ENCODE measurements around the gene PBX3. TPM values are rescaled to one million over a fixed set of nuclear protein-coding genes. Genes with fewer than 3 reads are reported as not detected.

The PBX3 gene
- total RNA-seq, 1 experiment from 2014 or later, result 39.0 TPM

GRCh38 chr9:125755340-125755739 lies 8.2 kb downstream of the PBX3 start:
- intact Hi-C loops (cut with micrococcal nuclease; ENCODE audit: unreplicated experiment), result no loop called here
- TF ChIP-seq POLR2AphosphoS5 (IDR thresholded peaks at IDR 0.05; ENCODE audit: low read depth, low read length) (no peak), TCF7L2 (IDR thresholded peaks at IDR 0.05; ENCODE audit: low read depth, low read length) (no peak), REST (IDR thresholded peaks at IDR 0.05; ENCODE audit: insufficient read depth in 1 of 2, low read depth in 2 of 2, low read length in 1 of 2) (no peak), SIN3A (IDR thresholded peaks at IDR 0.05; ENCODE audit: borderline replicate concordance, insufficient read depth, low read depth, low read length) (no peak)
- TF ChIP-seq, protein P1, sequence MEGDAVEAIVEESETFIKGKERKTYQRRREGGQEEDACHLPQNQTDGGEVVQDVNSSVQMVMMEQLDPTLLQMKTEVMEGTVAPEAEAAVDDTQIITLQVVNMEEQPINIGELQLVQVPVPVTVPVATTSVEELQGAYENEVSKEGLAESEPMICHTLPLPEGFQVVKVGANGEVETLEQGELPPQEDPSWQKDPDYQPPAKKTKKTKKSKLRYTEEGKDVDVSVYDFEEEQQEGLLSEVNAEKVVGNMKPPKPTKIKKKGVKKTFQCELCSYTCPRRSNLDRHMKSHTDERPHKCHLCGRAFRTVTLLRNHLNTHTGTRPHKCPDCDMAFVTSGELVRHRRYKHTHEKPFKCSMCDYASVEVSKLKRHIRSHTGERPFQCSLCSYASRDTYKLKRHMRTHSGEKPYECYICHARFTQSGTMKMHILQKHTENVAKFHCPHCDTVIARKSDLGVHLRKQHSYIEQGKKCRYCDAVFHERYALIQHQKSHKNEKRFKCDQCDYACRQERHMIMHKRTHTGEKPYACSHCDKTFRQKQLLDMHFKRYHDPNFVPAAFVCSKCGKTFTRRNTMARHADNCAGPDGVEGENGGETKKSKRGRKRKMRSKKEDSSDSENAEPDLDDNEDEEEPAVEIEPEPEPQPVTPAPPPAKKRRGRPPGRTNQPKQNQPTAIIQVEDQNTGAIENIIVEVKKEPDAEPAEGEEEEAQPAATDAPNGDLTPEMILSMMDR (IDR thresholded peaks at IDR 0.05), result no peak
- POLR2A ChIA-PET, result interaction anchor here (0.6 kb wide), 1 partner anchor 900 kb away, joined by 3 read pairs; no protein-coding TSS in a partner anchor
- in situ Hi-C loops (cut with HindIII; ENCODE audit: low pct_unique_long_range_greater_than_20kb, low sequenced_read_pairs), result no loop called here
- ATAC-seq (no peak), DNase-seq (ENCODE audit: low read depth, low spot score) (no peak)
- no peak overlapping the region for H3K27ac ChIP-seq (ENCODE audit: low read length)
- peaks cover 23% of the 10 kb centered on the region; the same call in 1 of the 2 replicates for H3K4me1 ChIP-seq (ENCODE audit: control insufficient read depth, insufficient read depth, low read length)
- no peak overlapping the region for H3K4me3 ChIP-seq (ENCODE audit: low read depth in 2 of 2, low read length in 2 of 2)
- no peaks in the 10 kb centered on the region for H3K9me3 ChIP-seq (ENCODE audit: control insufficient read depth, insufficient read depth, low read depth, low read length)
- no peaks in the 10 kb centered on the region for H3K27me3 ChIP-seq (ENCODE audit: control insufficient read depth, insufficient read depth, low read length)
- BruUV-seq (replicated peaks), result no TSS peak
- peaks cover 16% of the 10 kb centered on the region for H3K36me3 ChIP-seq (ENCODE audit: control insufficient read depth, insufficient read depth, low read length)
- CTCF ChIA-PET, result no interaction called here

DNA sequence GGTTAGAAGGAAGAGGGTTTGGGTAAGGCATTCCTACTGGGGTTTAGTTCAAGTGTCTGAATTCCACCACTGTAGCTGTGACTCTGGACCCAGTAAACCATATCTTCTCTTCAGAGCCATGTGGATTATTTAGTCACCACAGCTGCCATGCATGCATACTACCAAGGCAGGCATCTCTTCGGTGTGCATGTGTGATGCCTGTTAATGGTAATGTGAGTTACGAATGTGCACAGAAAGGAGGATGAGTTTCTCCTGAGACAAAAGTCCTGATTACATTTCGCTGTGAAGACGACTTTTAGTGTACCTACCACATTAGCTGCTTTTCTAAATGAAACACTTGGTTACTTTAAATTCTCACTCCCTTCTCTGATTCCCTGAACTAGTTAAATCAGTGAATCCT lies 9.3 kb downstream of the PBX3 start:
- Histone ChIP-seq H3K4me1 (ENCODE audit: control insufficient read depth, insufficient read depth, low read length) (peaks cover 22% of the 10 kb centered on the region; the same call in 1 of the 2 replicates), H3K27me3 (ENCODE audit: control insufficient read depth, insufficient read depth, low read length) (no peaks in the 10 kb centered on the region), H3K36me3 (ENCODE audit: control insufficient read depth, insufficient read depth, low read length) (peaks cover 14% of the 10 kb centered on the region), H3K4me3 (ENCODE audit: low read depth in 2 of 2, low read length in 2 of 2) (no peak overlapping the region), H3K27ac (ENCODE audit: low read length) (no peak overlapping the region), H3K9me3 (ENCODE audit: control insufficient read depth, insufficient read depth, low read depth, low read length) (no peaks in the 10 kb centered on the region)
- CTCF ChIA-PET, result no interaction called here
- ATAC-seq (no peak), DNase-seq (ENCODE audit: low read depth, low spot score) (no peak)
- TF ChIP-seq, protein P1 (IDR thresholded peaks at IDR 0.05), result no peak
- no peak for TF ChIP-seq REST (IDR thresholded peaks at IDR 0.05; ENCODE audit: insufficient read depth in 1 of 2, low read depth in 2 of 2, low read length in 1 of 2)
- TF ChIP-seq SIN3A (IDR thresholded peaks at IDR 0.05; ENCODE audit: borderline replicate concordance, insufficient read depth, low read depth, low read length), result no peak
- no peak for TF ChIP-seq POLR2AphosphoS5 (IDR thresholded peaks at IDR 0.05; ENCODE audit: low read depth, low read length)
- no peak for TF ChIP-seq TCF7L2 (IDR thresholded peaks at IDR 0.05; ENCODE audit: low read depth, low read length)
- intact Hi-C loops (cut with micrococcal nuclease; ENCODE audit: unreplicated experiment) (no loop called here), in situ Hi-C loops (cut with HindIII; ENCODE audit: low pct_unique_long_range_greater_than_20kb, low sequenced_read_pairs) (no loop called here)
- BruUV-seq (replicated peaks), result no TSS peak
- POLR2A ChIA-PET, result interaction anchor here (0.7 kb wide), 1 partner anchor 246 kb away, joined by 3 read pairs; no protein-coding TSS in a partner anchor
